GM21576 (cell line): Measurements from ENCODE around the gene NOS3.

Source experiments
- ATAC-seq: cut with Tn5 transposase; IDR thresholded peaks from one replicate; pipeline ENCODE4 v1.9.1; 2021; ENCODE audit warnings: mild to moderate bottlenecking, moderate library complexity; ENCODE audit not compliant: unreplicated experiment

NOS3 gene

DNA sequence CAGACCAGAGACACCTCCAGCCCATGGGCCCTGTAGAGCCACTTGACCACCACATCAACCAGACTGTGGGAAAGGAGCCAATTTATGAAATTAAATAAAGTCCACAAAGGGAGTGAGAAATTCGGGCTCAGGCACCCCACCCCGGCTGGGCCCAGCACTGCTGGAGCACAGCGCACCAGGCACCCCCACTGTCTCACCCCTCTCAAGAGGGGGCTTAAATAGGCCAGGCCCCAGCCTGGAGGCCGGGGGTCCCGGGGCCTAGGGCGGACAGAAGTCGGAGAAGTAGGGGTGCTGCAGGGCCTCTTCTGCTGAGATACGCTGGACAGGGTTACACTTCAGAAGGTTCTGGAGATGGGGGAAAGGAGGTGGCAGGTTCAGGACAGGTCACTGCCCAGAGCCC lies 62.9 kb downstream of the NOS3 start:
- ATAC-seq, result no peak

DNA sequence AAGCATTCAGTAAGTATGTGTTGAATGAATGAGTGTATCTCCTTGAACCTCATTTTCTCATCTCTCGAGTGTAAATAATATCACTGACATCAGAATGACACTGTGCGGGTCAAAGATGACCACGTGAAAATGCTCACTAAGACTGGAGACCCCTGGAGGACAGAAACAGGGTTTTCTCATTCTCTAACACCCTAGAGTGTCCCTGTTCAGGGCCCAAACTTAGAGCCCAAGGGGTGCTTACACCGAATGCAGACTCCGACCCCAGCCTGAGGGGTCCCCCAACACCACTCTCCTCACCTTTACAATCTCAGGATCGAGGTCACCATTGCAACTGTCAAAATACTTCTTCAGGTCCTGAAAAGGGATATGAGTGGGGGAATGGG lies 65.5 kb downstream of the NOS3 start:
- no peak for ATAC-seq

DNA sequence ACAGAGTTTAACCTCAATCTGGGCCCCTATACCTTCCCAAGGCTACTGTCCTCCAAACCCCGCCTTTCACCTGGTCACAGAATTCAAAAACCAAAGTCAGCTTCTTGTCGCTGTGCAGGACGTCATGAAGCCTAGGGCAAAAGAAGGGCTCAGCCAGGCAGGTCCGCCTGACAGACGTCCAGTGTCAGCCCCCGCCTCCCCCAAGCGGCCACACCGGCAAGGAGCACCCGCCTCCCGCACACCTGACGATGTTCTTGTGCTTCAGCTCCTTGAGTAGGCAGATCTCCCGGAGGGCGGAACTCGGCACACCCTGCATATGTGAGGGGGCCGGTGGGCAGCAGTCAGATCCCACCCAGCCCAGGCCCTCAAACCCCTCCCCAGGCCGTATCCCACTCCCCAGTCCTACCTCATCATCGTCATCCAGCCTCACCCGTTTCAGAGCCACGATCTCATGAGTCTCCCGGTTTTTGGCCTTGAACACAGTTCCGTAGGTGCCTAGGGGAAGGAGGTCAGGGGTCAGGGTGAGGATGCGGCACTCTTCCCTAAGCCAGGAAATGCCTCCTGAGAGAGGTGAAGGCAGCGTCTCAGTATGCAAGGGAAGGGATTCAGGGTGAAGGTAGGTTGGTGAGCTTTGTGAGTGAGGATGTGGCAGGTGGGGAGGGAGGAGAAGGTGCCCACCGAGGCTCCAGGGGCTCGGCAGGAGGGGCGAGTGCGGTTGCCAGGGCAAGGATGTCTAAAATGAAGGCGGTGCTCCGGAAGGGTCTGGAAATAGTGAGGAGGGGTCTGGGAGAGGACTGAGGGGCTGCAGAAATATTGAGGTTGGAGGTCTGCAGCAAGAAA lies 66.1 kb downstream of the NOS3 start:
- no peak for ATAC-seq

DNA sequence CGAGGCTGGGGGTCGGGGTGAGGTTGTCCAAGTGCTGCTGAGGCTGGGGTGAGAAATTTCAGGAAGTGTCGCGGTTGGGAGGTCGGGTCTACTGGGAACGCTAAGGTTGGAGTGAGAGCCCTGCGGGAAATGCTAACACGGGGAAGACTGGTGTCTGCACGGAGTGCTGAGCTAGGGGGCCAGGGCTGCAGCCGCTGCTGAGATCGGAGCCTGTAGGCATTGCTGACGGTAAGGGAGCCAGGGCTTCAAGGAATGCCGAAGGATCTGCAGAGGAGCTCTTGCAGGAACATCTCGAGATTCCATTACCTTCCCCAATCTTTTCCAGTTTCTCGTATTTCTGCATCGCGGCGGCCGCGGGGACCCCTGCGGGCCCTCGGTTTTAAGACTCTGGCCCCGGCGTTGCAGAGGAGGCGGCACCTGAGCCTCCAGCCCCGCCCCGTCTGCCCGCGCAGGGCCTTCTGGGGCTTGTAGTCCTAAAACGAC lies 66.7 kb downstream of the NOS3 start, which contains the start of gene CDK5:
Gene CDK5, minus strand, starts transcription at position 392 of the 483 bp plus-strand sequence. Its CDS starts 49 bp downstream, at position 343.
- ATAC-seq, result peak; percentile 7

DNA sequence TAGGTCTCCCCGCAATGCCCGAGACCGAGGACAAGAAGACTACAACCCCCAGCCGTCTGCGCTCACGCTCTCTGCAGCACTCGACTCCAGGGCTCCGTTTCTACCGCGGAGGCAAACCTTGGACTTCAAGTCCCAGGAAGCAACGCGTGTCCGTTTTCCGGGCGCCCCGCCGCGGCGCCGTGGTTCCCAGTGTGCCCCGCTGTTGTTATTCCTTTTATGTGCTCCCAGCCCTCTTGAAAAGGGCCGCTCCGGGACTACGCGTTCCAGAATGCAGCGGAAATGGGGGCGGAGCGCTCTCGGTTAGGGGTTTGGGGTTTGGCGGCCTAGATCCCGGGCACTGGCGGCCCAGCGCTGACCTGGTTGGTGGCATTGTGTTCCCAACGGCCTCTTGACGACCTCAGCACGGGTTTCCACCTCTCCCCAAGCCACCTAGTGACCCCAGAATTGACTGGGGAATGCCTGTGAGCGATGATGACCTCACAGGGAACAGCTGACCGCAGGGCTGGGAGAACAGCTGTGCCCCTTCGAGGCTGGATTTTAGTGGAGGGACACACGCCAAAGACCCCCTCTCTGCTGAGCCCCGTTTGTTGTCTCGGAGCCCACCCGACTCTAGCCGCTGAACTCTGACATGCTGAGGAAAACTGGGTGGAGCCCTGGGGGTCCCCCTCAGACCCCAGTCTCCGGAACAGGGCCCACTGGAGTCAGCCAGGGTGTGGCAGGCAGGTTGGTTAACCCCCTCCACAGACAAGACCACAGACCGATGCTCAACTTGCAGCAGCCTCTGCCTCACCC lies 67.4 kb downstream of the NOS3 start:
- peak; percentile 89 for ATAC-seq

DNA sequence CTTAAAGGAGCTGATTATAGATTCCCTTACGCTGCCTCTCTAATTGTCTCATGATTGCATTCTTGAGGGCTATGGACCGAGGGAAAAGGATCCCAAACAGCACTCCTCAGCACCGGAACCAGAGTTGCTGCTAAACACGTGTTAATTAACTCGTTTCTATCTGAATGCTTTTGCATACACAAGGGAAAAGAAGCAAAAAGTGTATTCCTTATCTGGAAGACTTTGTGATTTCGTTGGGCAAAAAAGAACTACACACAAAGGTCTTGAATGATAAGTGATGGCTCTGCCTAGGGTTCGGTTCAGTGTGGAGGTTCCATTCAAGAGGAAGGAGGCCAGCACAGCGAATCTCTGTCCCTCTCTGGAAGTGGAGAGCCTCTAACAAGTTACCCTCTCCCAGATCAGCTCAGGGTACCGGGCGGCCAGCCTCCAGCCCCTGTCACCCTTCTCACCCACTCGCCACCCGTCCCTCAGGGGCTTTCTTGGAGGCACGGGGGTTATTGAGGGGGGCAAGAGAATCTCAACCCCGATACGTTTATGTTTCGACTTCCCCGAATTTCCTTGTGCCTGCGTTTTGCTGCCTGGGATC lies 68.1 kb downstream of the NOS3 start:
- no peak for ATAC-seq

DNA sequence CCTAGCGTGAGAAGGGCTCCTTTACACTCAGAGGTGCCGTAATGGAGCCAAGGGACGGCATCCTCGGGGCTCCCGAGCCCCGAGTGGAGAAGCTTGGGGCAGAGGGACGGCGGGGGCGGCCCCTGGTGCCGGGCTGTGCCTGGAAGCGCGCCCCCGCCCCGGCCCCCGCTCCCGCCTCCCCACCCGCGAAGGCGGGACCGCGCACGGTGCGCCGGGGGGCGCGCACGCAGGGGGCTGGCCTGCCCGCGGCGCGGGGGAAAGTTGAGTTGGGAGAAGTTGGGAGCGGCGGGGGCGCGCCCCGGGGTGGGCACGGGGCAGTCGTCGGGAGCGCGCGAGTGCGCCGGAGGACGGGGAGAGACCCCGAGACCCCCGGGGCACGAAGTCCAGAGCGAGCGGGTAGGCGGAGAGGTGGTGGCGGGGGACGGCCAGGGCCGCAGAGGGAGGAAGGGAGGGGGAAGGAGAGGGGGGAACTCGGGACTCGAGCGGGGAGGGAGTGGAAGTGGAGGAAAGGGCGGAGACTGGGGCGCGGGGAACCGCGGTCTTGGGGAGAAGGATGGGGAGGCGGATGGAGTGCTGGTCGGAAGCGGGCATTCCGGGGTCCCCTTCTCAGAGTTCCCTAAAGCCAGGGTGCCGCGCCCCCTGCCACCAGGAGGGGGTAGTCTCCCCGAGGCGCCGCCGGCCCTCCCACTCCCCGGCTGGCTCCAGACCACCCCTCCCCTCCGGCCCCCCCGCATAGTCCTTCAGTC lies 68.7 kb downstream of the NOS3 start, which contains the start of gene SLC4A2:
Gene SLC4A2, plus strand, starts transcription at position 223 of the 746 bp plus-strand sequence. CDS start 2,399 bp downstream, outside the sequence.
- peak; percentile 28 for ATAC-seq

DNA sequence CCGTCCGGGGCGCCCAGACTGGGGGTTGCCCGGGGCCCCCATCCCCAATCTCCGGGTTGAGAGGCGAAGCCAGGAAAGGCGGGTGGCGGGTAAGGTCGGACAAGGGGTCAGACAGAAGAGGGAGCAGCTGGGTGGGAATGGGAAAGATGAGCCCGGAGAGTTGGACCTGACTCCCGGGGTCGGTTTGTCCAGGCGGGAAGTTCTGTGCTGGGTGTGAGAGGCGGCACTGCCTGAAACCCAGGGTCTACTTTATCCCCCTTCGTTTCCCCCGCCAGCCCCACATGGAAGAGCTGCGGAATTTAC lies 69.2 kb downstream of the NOS3 start:
- ATAC-seq, result no peak

DNA sequence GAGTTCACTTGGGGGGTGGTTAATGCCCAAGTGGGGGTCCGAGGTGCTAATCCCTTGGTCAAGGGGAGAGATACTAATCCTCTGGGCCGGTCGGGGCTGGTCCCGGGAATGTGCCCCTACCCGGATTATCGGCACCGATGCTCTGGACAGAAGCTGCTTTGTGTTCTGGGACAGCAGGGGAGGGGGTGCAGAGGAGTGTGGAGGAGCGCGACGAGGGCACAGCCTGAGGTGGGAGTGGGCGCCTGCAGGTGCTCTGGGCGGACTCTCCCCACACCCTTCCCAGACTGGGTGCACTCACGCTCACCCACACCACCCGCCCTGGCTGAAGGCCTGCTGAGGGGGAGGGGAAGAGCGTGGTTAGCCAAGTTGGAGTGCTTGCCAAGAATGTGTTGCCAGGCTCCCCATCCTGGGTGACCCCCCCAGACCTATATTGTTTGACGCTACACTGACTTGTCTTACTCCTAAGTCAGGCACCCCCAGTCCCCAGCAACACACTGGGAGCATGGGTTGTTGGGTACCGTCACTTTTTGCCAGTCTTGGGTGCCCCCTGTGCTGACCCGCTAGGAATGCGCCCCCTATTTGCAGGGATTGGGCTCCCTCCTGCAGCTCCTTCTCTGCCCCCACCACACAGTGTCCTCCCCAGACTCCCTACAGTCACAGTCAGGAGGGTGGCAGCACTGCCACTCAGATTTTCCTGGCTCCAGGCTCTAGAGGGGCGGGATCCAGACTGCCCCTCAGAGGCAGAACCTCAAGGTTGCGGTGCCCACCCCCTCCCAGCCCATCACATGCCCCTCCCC lies 69.8 kb downstream of the NOS3 start:
- ATAC-seq, result no peak

DNA sequence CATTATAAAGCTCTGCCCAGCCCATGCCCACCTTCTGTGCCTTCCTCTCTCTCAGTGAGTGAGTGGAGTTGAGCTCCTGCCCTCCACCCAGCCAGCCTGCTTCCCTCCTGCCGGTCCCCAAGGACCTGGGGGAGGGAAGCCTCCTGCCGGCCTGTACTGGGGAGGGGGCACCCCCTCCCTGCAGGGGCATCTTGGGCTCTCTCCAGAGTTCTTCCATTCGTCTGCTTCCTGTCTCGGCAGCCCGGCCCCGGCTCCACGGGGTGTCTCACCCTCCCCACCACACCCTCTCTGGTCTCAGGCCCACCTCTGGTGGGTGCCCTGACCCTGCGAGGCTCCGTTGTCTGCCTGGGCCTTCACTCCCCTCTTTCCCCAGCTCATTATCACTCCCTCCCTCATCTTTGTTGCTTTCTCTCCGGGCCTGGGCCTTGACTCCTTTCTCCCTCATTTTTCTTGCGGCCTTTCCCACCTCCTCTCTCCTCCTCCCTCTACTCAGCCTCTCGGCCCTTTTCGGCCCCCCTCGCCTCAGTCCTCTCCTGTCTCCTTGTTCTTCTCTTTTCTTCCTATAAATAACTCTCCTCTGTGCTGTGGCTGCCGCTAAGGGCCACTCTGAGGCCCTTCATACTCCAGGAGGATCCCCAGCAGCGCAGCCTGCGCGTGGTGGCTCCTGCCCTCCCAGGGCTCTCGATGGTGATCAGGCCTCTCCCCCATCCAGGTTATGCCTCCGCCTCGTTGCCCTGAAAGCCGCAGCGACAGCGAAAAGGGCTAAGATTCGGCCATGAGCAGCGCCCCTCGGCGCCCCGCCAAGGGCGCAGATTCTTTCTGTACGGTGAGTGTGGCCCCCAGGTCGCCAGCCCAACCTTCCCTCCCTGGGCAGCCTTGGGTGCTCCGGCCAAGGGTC lies 70.6 kb downstream of the NOS3 start:
- no peak for ATAC-seq

DNA sequence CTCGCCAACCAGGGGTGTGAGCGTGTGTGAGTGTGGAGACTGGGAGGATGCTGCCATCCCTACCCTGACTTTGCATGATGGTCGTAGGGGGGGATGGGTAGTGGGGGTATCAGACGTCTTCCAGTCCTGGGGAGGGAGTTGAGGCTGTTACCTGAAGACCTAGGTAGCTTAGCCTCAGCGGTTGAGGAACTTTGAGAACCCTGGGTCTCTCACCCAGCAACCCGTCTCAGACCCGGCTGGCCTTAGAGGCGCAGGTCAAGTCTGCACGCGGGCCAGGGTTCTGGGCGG lies 71.2 kb downstream of the NOS3 start:
- no peak for ATAC-seq

DNA sequence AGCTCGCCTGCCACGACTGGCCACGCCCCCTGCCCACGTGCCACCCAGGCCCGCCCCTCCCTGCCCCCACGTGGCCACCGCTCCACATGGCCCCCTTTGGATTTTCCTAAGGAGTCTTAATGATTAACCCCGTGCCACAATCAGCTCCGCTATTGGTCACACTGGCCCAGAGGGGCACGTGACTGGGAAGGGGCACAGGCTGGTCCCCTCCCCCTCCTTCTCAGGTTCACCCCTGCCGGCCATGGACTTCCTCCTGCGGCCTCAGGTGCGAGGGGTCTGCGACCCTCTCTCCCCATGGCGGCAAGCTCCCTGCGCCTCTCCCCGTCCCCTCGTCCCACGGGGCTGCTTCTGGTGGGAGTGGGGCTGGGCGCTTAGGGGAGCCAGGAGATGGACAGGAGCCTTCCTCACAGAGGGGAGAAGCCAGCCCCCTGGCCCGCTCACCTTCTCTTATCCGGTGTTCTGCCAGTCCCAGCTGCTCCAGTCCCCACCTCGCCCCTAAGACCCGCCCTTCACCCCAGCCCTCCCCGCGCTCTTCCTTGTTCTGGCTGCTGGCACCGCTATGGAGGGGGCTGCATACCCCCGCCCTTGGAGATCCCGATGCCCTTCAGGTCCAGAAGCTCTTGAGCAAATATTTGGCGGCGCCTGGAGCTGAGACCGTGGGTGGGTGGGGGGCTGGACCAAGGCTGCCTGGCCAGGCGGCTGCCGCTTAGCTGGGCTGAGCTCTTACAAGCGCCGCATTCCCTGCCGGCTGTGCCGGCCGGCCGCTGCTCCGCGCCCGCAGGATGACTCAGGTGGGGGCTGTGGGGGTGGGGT lies 71.8 kb downstream of the NOS3 start:
- no peak for ATAC-seq

DNA sequence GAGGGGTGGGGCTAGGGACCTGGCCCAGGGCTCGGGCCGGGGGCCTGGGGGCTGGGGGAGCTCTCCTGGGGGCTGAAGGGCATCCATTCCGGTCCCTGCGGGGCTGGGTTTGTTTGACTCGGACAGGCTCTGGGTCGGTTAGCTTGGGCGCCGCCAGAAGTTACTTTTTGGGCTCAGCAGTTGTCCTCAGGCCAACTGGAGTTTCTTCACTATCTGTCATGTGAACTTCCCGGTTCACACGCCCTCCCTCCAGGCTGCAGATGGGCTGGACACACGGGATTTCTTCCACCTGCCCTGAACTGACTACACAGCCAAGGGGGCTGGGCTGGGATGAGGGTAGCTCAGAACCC lies 72.4 kb downstream of the NOS3 start:
- no peak for ATAC-seq
